Erythroblast (primary cell): Measurements from ENCODE around the gene CDC7.

ENCODE experiments used
- GATA1 ChIP-seq: IDR thresholded peaks from 2 replicates; pipeline ENCODE4 v1.6.1; 2011; ENCODE audit warnings: low read depth, mild to moderate bottlenecking, control low read depth, low read length, moderate library complexity
- POLR2A ChIP-seq: IDR thresholded peaks from 2 replicates; pipeline ENCODE4 v1.6.1; 2011; ENCODE audit warnings: mild to moderate bottlenecking, low read length

DNA sequence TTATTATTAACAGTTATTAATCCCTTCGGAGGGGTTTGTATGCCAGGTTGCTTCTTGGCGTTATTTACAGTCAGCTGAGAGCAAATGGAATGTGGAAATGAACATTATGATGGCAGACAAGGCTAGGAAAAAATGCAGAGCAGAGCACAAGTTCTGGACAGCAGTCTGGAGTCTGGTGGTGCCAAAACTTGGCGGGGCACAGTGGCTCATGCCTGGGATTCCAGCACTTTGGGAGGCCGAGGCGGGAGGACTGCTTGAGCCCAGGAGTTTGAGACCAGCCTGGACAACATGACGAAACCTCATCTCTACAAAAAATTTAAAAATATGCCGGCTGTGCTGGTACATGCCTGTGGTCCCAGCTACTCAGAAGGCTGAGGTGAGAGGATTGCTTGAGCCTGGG is 67.6 kb downstream of the CDC7 start:
- TF ChIP-seq POLR2A (no peak), GATA1 (no peak)
